ENCODE measurements around the gene U2SURP.
"Not testable (repeated sequence)": the region's sequence is repeated elsewhere in the genome, so short reads cannot be mapped to it uniquely, and the experiment has no call there.

The U2SURP gene

GRCh38 chr3:142988221-142988620 lies 13.1 kb upstream of the U2SURP start:
- H3K27ac Mint-ChIP-seq; H3K36me3 Mint-ChIP-seq (ENCODE audit: low read depth); H3K9me3 Mint-ChIP-seq; DNase-seq (ENCODE audit: low spot score); H3K4me1 Mint-ChIP-seq (ENCODE audit: low read depth); H3K4me3 Mint-ChIP-seq: not testable (repeated sequence)
- H3K27me3 Mint-ChIP-seq (ENCODE audit: low read depth) = peaks cover 25% of the 10 kb centered on the region

GRCh38 chr3:142988826-142989225 lies 12.5 kb upstream of the U2SURP start:
- DNase-seq (ENCODE audit: low spot score); H3K4me3 Mint-ChIP-seq; H3K36me3 Mint-ChIP-seq (ENCODE audit: low read depth); H3K4me1 Mint-ChIP-seq (ENCODE audit: low read depth); H3K27ac Mint-ChIP-seq; H3K9me3 Mint-ChIP-seq: not testable (repeated sequence)
- H3K27me3 Mint-ChIP-seq (ENCODE audit: low read depth) = peaks cover 22% of the 10 kb centered on the region

- Mint-ChIP-seq H3K4me3 (no peak overlapping the region), H3K9me3 (no peaks in the 10 kb centered on the region), H3K36me3 (ENCODE audit: low read depth) (no peaks in the 10 kb centered on the region), H3K27me3 (ENCODE audit: low read depth) (peaks cover 18% of the 10 kb centered on the region), H3K27ac (no peak overlapping the region), H3K4me1 (ENCODE audit: low read depth) (peaks cover 4% of the 10 kb centered on the region)
- no peak for DNase-seq (ENCODE audit: low spot score)
Observed at GRCh38 chr3:142990721-142991120, 10.6 kb upstream of the U2SURP start.

- Mint-ChIP-seq H3K4me1 (ENCODE audit: low read depth) (peaks cover 4% of the 10 kb centered on the region), H3K9me3 (no peaks in the 10 kb centered on the region), H3K36me3 (ENCODE audit: low read depth) (no peaks in the 10 kb centered on the region), H3K27ac (no peak overlapping the region), H3K4me3 (no peak overlapping the region), H3K27me3 (ENCODE audit: low read depth) (peaks cover 20% of the 10 kb centered on the region)
- DNase-seq (ENCODE audit: low spot score) = no peak
Observed at GRCh38 chr3:142992323-142992722, 9.0 kb upstream of the U2SURP start.

GRCh38 chr3:142993958-142994442 lies 7.4 kb upstream of the U2SURP start:
- no peaks in the 10 kb centered on the region for H3K36me3 Mint-ChIP-seq (ENCODE audit: low read depth)
- no peak overlapping the region for H3K4me3 Mint-ChIP-seq
- peaks cover 22% of the 10 kb centered on the region for H3K27me3 Mint-ChIP-seq (ENCODE audit: low read depth)

GRCh38 chr3:142997330-142997729 lies 4.0 kb upstream of the U2SURP start:
- peaks cover 15% of the 10 kb centered on the region for H3K27me3 Mint-ChIP-seq (ENCODE audit: low read depth)
- DNase-seq (ENCODE audit: low spot score) = no peak
- H3K4me1 Mint-ChIP-seq (ENCODE audit: low read depth) = peaks cover 12% of the 10 kb centered on the region
- H3K4me3 Mint-ChIP-seq = no peak overlapping the region
- no peaks in the 10 kb centered on the region for H3K9me3 Mint-ChIP-seq
- H3K36me3 Mint-ChIP-seq (ENCODE audit: low read depth) = peaks cover 5% of the 10 kb centered on the region
- no peak overlapping the region for H3K27ac Mint-ChIP-seq

More at GRCh38 chr3:142993958-142994442, 7.4 kb upstream of the U2SURP start:
- H3K27ac Mint-ChIP-seq = no peak overlapping the region
- H3K4me1 Mint-ChIP-seq (ENCODE audit: low read depth) = peaks cover 4% of the 10 kb centered on the region
- no peaks in the 10 kb centered on the region for H3K9me3 Mint-ChIP-seq
- DNase-seq (ENCODE audit: low spot score) = peak; percentile 56

- DNase-seq (ENCODE audit: low spot score) = no peak
- Mint-ChIP-seq H3K9me3 (no peaks in the 10 kb centered on the region), H3K27me3 (ENCODE audit: low read depth) (peaks cover 13% of the 10 kb centered on the region), H3K4me1 (ENCODE audit: low read depth) (peaks cover 18% of the 10 kb centered on the region), H3K36me3 (ENCODE audit: low read depth) (peaks cover 6% of the 10 kb centered on the region), H3K4me3 (no peak overlapping the region), H3K27ac (no peak overlapping the region)
Observed at GRCh38 chr3:142998439-142998838, 2.9 kb upstream of the U2SURP start.

GRCh38 chr3:142999881-143000280 lies 1.5 kb upstream of the U2SURP start:
- Mint-ChIP-seq H3K27me3 (ENCODE audit: low read depth) (peaks cover 7% of the 10 kb centered on the region), H3K4me3 (peak overlapping the region; percentile 96), H3K27ac (no peak overlapping the region)

GRCh38 chr3:143000528-143000927 lies 842 bp upstream of the U2SURP start:
- H3K36me3 Mint-ChIP-seq (ENCODE audit: low read depth) = peaks cover 6% of the 10 kb centered on the region
- H3K4me3 Mint-ChIP-seq = peak overlapping the region; percentile 96
- H3K27me3 Mint-ChIP-seq (ENCODE audit: low read depth) = peaks cover 6% of the 10 kb centered on the region
- H3K27ac Mint-ChIP-seq = peak overlapping the region; percentile 98
- no peak for DNase-seq (ENCODE audit: low spot score)
- peaks cover 18% of the 10 kb centered on the region for H3K4me1 Mint-ChIP-seq (ENCODE audit: low read depth)
- no peaks in the 10 kb centered on the region for H3K9me3 Mint-ChIP-seq

More at GRCh38 chr3:142999881-143000280, 1.5 kb upstream of the U2SURP start:
- DNase-seq (ENCODE audit: low spot score) = no peak
- peaks cover 6% of the 10 kb centered on the region for H3K36me3 Mint-ChIP-seq (ENCODE audit: low read depth)
- H3K4me1 Mint-ChIP-seq (ENCODE audit: low read depth) = peaks cover 17% of the 10 kb centered on the region
- no peaks in the 10 kb centered on the region for H3K9me3 Mint-ChIP-seq

- peaks cover 6% of the 10 kb centered on the region for H3K36me3 Mint-ChIP-seq (ENCODE audit: low read depth)
- peak; percentile 67 for DNase-seq (ENCODE audit: low spot score)
- peaks cover 6% of the 10 kb centered on the region for H3K27me3 Mint-ChIP-seq (ENCODE audit: low read depth)
- peak overlapping the region; percentile 96 for H3K4me3 Mint-ChIP-seq
- no peaks in the 10 kb centered on the region for H3K9me3 Mint-ChIP-seq
- H3K4me1 Mint-ChIP-seq (ENCODE audit: low read depth) = peaks cover 20% of the 10 kb centered on the region
- H3K27ac Mint-ChIP-seq = peak overlapping the region; percentile 98
Observed at GRCh38 chr3:143001034-143001368, 369 bp upstream of the U2SURP start.

- Mint-ChIP-seq H3K9me3 (no peaks in the 10 kb centered on the region), H3K27ac (peak overlapping the region; percentile 98), H3K4me3 (peak overlapping the region; percentile 96), H3K4me1 (ENCODE audit: low read depth) (peaks cover 28% of the 10 kb centered on the region), H3K27me3 (ENCODE audit: low read depth) (peaks cover 2% of the 10 kb centered on the region), H3K36me3 (ENCODE audit: low read depth) (peaks cover 6% of the 10 kb centered on the region)
- DNase-seq (ENCODE audit: low spot score) = peak; percentile 35
Observed at GRCh38 chr3:143002083-143002712, 828 bp downstream of the U2SURP start.

GRCh38 chr3:143002727-143003126 lies 1.4 kb downstream of the U2SURP start:
- Mint-ChIP-seq H3K36me3 (ENCODE audit: low read depth) (peaks cover 6% of the 10 kb centered on the region), H3K4me1 (ENCODE audit: low read depth) (peaks cover 30% of the 10 kb centered on the region), H3K9me3 (no peaks in the 10 kb centered on the region), H3K27ac (peak overlapping the region; percentile 98), H3K4me3 (peak overlapping the region; percentile 96), H3K27me3 (ENCODE audit: low read depth) (peaks cover 2% of the 10 kb centered on the region)
- DNase-seq (ENCODE audit: low spot score) = no peak

- Mint-ChIP-seq H3K27me3 (ENCODE audit: low read depth) (no peaks in the 10 kb centered on the region), H3K9me3 (no peaks in the 10 kb centered on the region), H3K27ac (no peak overlapping the region), H3K4me3 (no peak overlapping the region), H3K4me1 (ENCODE audit: low read depth) (peaks cover 37% of the 10 kb centered on the region), H3K36me3 (ENCODE audit: low read depth) (peaks cover 6% of the 10 kb centered on the region)
- DNase-seq (ENCODE audit: low spot score) = no peak
Observed at GRCh38 chr3:143004823-143005222, 3.5 kb downstream of the U2SURP start.

GRCh38 chr3:143010024-143010423 lies 8.7 kb downstream of the U2SURP start:
- DNase-seq (ENCODE audit: low spot score) = no peak
- Mint-ChIP-seq H3K27me3 (ENCODE audit: low read depth) (no peaks in the 10 kb centered on the region), H3K9me3 (no peaks in the 10 kb centered on the region), H3K36me3 (ENCODE audit: low read depth) (peaks cover 11% of the 10 kb centered on the region), H3K27ac (no peak overlapping the region), H3K4me3 (no peak overlapping the region), H3K4me1 (ENCODE audit: low read depth) (peaks cover 44% of the 10 kb centered on the region)

GRCh38 chr3:143011705-143012104 lies 10.3 kb downstream of the U2SURP start:
- Mint-ChIP-seq H3K9me3 (no peaks in the 10 kb centered on the region), H3K4me1 (ENCODE audit: low read depth) (peaks cover 42% of the 10 kb centered on the region), H3K36me3 (ENCODE audit: low read depth) (peaks cover 15% of the 10 kb centered on the region), H3K27me3 (ENCODE audit: low read depth) (no peaks in the 10 kb centered on the region), H3K27ac (peak overlapping the region; percentile 41), H3K4me3 (peak overlapping the region; percentile 17)
- no peak for DNase-seq (ENCODE audit: low spot score)

All from T-helper 2 cell treated with Interferon-gamma antibody and Interleukin-4, amounts not matched to agents 5 μg/mL and 100 μg/mL, for 36 hours (primary cell).